ENCODE results near the gene LRRC7.

Gene LRRC7

GRCh38 chr1:70090875-70091274 is 523.2 kb downstream of the LRRC7 start:
- no peak for DNase-seq (ENCODE audit: low read depth in 2 of 2)

GRCh38 chr1:70091811-70092210 is 524.1 kb downstream of the LRRC7 start:
- no peak for DNase-seq (ENCODE audit: low read depth in 2 of 2)

GRCh38 chr1:70092526-70092925 is 524.8 kb downstream of the LRRC7 start:
- DNase-seq (ENCODE audit: low read depth in 2 of 2): no peak

GRCh38 chr1:70093250-70093975 is 525.7 kb downstream of the LRRC7 start:
- DNase-seq (ENCODE audit: low read depth in 2 of 2): no peak

GRCh38 chr1:70101231-70101630 is 533.5 kb downstream of the LRRC7 start:
- no peak for DNase-seq (ENCODE audit: low read depth in 2 of 2)

- no peak for DNase-seq (ENCODE audit: low read depth in 2 of 2)
These were observed 534.1 kb downstream of the LRRC7 start for GRCh38 chr1:70101774-70102173.

- no peak for DNase-seq (ENCODE audit: low read depth in 2 of 2)
These were observed 536.0 kb downstream of the LRRC7 start for GRCh38 chr1:70103770-70104169.

- no peak for DNase-seq (ENCODE audit: low read depth in 2 of 2)
These were observed 541.5 kb downstream of the LRRC7 start for GRCh38 chr1:70109241-70109640.

GRCh38 chr1:70112838-70113237 is 545.1 kb downstream of the LRRC7 start:
- no peak for DNase-seq (ENCODE audit: low read depth in 2 of 2)

GRCh38 chr1:70115315-70115714 is 547.6 kb downstream of the LRRC7 start:
- DNase-seq (ENCODE audit: low read depth in 2 of 2): no peak

- DNase-seq (ENCODE audit: low read depth in 2 of 2): no peak
These were observed 549.3 kb downstream of the LRRC7 start for GRCh38 chr1:70117046-70117445.

GRCh38 chr1:70134148-70134547 is 566.4 kb downstream of the LRRC7 start:
- DNase-seq (ENCODE audit: low read depth in 2 of 2): no peak

GRCh38 chr1:70140343-70140742 is 572.6 kb downstream of the LRRC7 start:
- no peak for DNase-seq (ENCODE audit: low read depth in 2 of 2)

- no peak for DNase-seq (ENCODE audit: low read depth in 2 of 2)
These were observed 573.2 kb downstream of the LRRC7 start for GRCh38 chr1:70140894-70141293.

GRCh38 chr1:70142075-70142474 is 574.4 kb downstream of the LRRC7 start:
- DNase-seq (ENCODE audit: low read depth in 2 of 2): no peak

GRCh38 chr1:70143048-70143659 is 575.4 kb downstream of the LRRC7 start:
- DNase-seq (ENCODE audit: low read depth in 2 of 2): no peak

GRCh38 chr1:70146488-70146887 is 578.8 kb downstream of the LRRC7 start:
- no peak for DNase-seq (ENCODE audit: low read depth in 2 of 2)

- DNase-seq (ENCODE audit: low read depth in 2 of 2): no peak
These were observed 582.7 kb downstream of the LRRC7 start for GRCh38 chr1:70150444-70150843.

GRCh38 chr1:70153739-70154138 is 586.0 kb downstream of the LRRC7 start:
- no peak for DNase-seq (ENCODE audit: low read depth in 2 of 2)

- DNase-seq (ENCODE audit: low read depth in 2 of 2): no peak
These were observed 588.9 kb downstream of the LRRC7 start for GRCh38 chr1:70156529-70157120.

GRCh38 chr1:70164350-70164749 is 596.6 kb downstream of the LRRC7 start:
- DNase-seq (ENCODE audit: low read depth in 2 of 2): no peak

GRCh38 chr1:70168283-70168682 is 600.6 kb downstream of the LRRC7 start:
- no peak for DNase-seq (ENCODE audit: low read depth in 2 of 2)

Measured in stimulated activated CD8-positive, alpha-beta memory T cell treated with anti-CD3 and anti-CD28 coated beads, Interleukin-2, amount 100 ng/mL, for 1 hour (primary cell).